Pons (tissue), 1 donor: ENCODE data around the gene ONECUT3.
"Not testable (repeated sequence)": the region's sequence is repeated elsewhere in the genome, so short reads cannot be mapped to it uniquely, and the experiment has no call there.

Experiments
- DNase-seq: peaks from one replicate; pipeline ENCODE4 v3.0.0-alpha.2; 2016; ENCODE audit warnings: low spot score

ONECUT3 gene

GRCh38 chr19:1755467-1756171, 2.3 kb downstream of the ONECUT3 start:
- no peak for DNase-seq

GRCh38 chr19:1756264-1756663, 3.0 kb downstream of the ONECUT3 start:
- DNase-seq, result no peak

- no peak for DNase-seq
Measured at GRCh38 chr19:1756705-1757465, 3.6 kb downstream of the ONECUT3 start.

DNA sequence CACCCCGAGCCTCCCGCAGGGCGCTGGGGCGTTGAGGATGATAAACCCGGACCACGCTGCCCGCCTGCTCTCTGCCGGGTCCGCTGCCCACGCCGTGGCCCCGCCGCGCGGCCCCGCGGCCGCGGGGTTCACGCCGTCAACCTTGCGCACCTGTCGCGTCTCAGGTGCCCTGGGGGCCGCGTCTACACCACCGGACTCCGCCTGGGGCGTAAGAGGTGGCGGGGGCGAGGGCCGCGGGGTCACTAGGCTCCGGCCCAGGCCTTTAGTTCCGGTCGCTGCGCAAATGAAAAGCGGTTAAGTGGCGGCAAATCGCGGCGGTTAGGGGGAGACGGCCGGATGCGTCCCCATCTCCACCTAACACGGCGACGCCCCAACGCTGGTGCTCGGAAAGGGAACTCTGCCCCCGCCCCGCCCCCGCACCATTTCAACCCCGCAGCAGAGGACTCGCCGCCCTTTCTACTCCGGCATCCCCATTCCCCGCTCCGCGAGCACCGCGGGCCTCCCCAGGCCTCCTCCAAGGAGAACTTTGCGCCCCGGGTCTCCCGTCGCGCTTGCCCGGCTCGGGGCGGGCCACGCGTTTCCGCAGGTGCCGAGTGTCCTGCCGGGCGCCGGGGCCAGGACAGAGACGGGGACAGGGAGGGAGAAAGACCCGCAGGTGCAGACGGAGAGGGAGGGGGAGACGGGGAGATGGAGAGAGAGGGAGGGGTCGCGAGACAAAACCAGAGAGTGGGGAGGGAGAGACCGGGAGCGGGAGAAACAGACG, 4.3 kb downstream of the ONECUT3 start:
- no peak for DNase-seq

DNA sequence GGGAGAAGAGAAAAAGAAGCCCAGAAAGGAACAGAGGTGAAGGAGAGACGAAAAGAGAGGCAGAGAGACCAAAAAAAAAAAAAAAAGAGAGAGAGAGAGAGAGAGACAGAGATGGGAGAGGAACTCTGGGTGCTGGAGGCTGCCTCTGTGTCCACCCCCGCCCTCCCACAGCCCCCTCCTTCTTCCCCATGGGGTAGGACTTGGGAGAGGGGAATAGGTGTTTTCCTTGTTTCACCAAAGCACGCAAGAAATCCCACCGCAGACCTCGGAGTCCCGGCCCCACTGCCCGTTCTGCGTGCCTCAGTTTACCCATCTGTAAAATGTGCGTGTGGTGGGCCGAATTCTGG, 4.9 kb downstream of the ONECUT3 start:
- no peak for DNase-seq

DNA sequence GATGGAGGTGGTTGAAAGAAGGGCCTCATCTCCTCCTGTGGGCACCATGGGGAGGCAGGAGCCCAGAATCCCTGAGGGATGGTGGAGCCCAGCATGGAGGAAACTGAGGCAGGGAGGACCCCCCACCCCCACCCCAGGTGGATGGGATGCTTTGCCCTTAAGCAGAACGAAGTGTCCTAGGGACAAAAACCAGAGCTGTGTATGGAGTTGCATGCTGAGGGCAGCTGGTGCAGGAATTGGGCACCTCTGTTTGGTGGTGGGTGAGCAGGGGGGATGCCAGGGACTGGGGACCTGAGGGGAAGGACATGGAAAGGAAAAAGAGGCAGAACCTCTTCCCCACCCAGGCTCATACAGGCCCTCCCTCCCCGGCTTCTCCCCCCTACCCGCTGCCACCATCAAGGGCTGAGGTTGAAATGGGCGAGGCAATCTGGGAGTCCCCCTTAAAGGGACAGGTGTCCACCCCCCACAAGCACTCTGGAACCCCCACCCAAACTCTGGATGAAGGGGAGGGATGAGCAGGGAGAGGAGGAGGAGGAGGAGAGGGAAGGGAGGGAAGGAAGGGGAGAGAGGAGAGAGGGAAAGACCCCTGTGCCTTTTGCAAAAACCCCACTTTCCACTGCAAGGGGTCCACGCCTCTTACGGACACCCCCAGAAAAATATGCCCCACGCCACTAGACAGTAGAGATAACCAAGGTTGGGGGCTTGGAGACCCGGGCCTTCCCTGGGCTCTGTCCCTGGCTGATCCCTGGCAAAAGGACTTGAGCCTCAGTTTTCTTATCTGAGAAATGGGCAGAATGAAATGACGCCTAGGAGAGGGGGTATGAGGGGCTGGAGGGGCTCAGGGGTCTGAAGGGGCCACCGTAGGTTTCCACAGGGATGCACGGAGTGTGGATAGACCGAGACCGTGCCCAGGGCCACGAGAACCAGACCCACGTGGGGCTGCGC, 5.9 kb downstream of the ONECUT3 start:
- no peak for DNase-seq

GRCh38 chr19:1760020-1760419, 6.7 kb downstream of the ONECUT3 start:
- DNase-seq, result no peak

GRCh38 chr19:1760786-1761527, 7.7 kb downstream of the ONECUT3 start:
- DNase-seq, result not testable (repeated sequence)

DNA sequence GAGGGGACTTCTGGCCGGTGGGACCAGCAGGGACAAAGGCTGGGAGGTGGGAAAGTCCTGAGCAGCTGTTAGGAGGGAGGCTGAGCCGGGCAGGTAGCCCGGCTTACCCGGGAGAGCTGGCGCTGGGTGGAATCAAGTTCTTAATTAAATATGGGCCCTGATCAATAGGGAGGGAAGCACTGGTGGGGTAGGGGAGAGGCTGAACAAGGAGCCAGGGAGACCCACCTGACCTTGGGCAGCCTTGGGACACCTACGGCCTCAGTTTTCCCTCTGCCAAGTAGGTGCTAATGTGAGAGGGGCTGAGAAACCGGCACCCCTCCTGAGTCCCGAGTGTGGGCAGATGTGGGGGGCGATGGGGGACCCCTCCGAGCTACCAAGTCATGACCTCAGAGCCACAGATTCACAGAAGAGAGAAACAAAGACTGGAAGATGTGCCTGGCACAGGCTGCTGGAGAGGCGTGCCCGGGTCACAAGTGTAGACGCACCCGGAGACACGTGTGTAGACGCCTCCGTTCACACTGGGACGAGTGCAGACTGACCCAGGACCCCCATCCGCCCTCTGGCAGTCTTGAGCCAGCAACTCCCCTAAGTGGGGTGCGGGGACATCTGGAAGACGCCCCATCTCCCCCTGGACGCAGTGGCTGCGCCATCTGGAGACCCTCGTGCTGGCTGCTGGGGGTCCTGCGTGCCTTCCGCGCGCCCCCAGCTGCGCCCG, 8.4 kb downstream of the ONECUT3 start:
- no peak for DNase-seq

DNA sequence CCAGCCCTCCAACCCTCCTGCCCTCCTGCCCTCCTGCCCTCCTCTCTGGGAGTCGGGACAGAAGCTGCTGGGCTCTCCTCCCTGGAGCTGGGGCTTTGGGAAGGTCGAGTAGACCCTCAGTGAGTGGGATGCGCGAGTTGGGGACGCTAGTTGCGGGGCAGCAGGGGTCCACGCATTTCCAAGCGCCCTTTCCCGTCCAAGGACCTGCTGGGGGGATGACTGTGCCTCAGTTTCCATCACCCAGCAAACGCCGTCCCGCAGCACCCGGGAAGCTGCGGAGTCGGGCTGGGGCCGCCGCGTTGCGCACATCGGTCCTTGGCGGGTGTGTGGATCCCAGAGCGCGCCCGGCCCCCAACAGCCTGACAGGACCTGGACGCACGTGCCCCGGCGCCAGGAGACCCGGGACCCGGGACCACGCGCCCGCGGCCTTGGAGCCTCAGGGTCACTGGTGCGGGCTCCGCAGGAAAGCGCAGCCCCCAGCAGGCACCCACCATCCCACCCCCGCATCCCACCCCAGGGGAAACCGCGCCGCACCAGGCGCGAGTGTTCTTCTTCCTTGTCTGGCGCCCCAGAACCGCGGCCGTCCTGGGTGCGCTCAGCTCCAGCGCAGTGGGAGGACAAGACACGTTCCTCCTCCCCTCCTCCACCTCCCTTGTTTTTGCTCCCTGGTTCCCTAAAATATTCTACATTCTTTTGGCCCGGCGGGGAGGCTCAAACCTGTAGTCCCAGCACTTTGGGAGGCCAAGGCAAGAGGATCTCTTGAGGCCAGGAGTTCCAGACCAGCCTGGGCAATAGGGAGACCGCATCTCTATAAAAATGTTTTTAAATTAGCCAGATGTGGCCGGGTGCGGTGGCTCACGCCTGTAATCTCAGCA, 9.2 kb downstream of the ONECUT3 start:
- no peak for DNase-seq

- DNase-seq, result no peak
Measured at GRCh38 chr19:1763648-1764639, 10.6 kb downstream of the ONECUT3 start.

- no peak for DNase-seq
Measured at GRCh38 chr19:1764729-1765128, 11.4 kb downstream of the ONECUT3 start.

- DNase-seq, result no peak
Measured at GRCh38 chr19:1765232-1765903, 12.1 kb downstream of the ONECUT3 start.

- DNase-seq, result no peak
Measured at GRCh38 chr19:1765904-1766799, 12.8 kb downstream of the ONECUT3 start.

- no peak for DNase-seq
Measured at GRCh38 chr19:1766800-1767352, 13.6 kb downstream of the ONECUT3 start.

- no peak for DNase-seq
Measured at GRCh38 chr19:1767464-1767933, 14.2 kb downstream of the ONECUT3 start.
